HepG2 (cell line): ENCODE data around the gene ONECUT2. TPM values are rescaled to one million over a fixed set of nuclear protein-coding genes. Genes with fewer than 3 reads are reported as not detected.

Experiments
- ATAC-seq: fragments of 200-7000 bp; cut with Tn5 transposase; 3 replicates; pipeline ENCODE4 v1.9.1; 2020; ENCODE audit warnings: mild to moderate bottlenecking, moderate library complexity
- BruUV-seq: library from RNA; stranded (reverse); fragments of 400-500 nt; replicated peaks from 2 replicates; lab custom pipeline; 2021; lab: Mats Ljungman, UMichigan
- CTCF ChIA-PET: fragments of 300-600 bp; formaldehyde crosslinking; extraction: SDS; loops from one replicate; lab custom pipeline; 2021; ENCODE audit warnings: low total read pairs, inconsistent platforms, low intra/inter-chr PET ratio; lab: Yijun Ruan, JAX
- POLR2A ChIA-PET: fragments of 350-600 bp; sonication (Branson Sonifier 250); formaldehyde crosslinking; loops from one replicate; lab custom pipeline; 2020; ENCODE audit warnings: antibody characterized with exemption, inconsistent platforms; lab: Yijun Ruan, JAX
- DNase-seq: peaks from one replicate; pipeline ENCODE4 v3.0.0-alpha.2; 2015; ENCODE audit warnings: low spot score
- FAIRE-seq: peaks from 3 replicates; lab custom pipeline; 2011; peaks lifted over from hg19 to GRCh38; lab: Jason Lieb, UNC
- H2AFZ ChIP-seq: one replicate; pipeline ENCODE4 v1.6.1; 2011; ENCODE audit warnings: low read length, inconsistent platforms
- H3K27ac ChIP-seq: fragments of 300-600 bp; 3 replicates; pipeline ENCODE4 v1.8.0; 2011; ENCODE audit warnings: mixed run types, mild to moderate bottlenecking, mixed read lengths, low read length, inconsistent platforms; ENCODE audit not compliant: insufficient read depth; ENCODE audit errors: extremely low read length
- H3K27me3 ChIP-seq, 2 experiments: fragments of 200-600 bp in 1 of 2; 2 replicates in 1 of 2; 3 replicates in 1 of 2; pipeline versions ENCODE4 v1.6.0 to v1.8.0; 2011; ENCODE audit warnings: low read length in 2 of 2, mild to moderate bottlenecking in 2 of 2, moderate library complexity in 2 of 2, inconsistent platforms in 1 of 2; ENCODE audit not compliant: insufficient read depth in 2 of 2, control insufficient read depth in 1 of 2
- H3K36me3 ChIP-seq, 2 experiments: fragments of 200-600 bp in 1 of 2; replicated peaks in 1 of 2; 2 replicates in 1 of 2; 3 replicates in 1 of 2; pipeline versions ENCODE4 v1.5.1 to v1.8.0; 2011; ENCODE audit warnings: low read length in 2 of 2, inconsistent platforms in 1 of 2; ENCODE audit not compliant: insufficient read depth in 2 of 2, control insufficient read depth in 1 of 2
- H3K4me1 ChIP-seq: 2 replicates; pipeline ENCODE4 v1.5.1; 2012; ENCODE audit warnings: low read length, inconsistent platforms; ENCODE audit not compliant: insufficient read depth
- H3K4me2 ChIP-seq: 2 replicates; pipeline ENCODE4 v1.6.0; 2011; ENCODE audit warnings: low read depth, low read length, inconsistent platforms
- H3K4me3 ChIP-seq, 3 experiments: fragments of 200-600 bp in 1 of 3; sonication (generic), shearing (Covaris generic) in 1 of 3; replicated peaks in 1 of 3; 2 replicates each; pipeline ENCODE4 v1.5.1; 2011 to 2016; ENCODE audit warnings: low read length in 3 of 3, inconsistent platforms in 2 of 3, low read depth in 2 of 3, mild to moderate bottlenecking in 2 of 3, control low read depth in 1 of 3, mixed read lengths in 1 of 3; ENCODE audit not compliant: insufficient read depth in 1 of 3
- H3K79me2 ChIP-seq: one replicate; pipeline ENCODE4 v1.6.1; 2011; ENCODE audit warnings: low read length, inconsistent platforms; ENCODE audit not compliant: insufficient read depth
- H3K9ac ChIP-seq: 2 replicates; pipeline ENCODE4 v1.6.0; 2011; ENCODE audit warnings: mild to moderate bottlenecking, low read depth, low read length, inconsistent platforms; ENCODE audit not compliant: insufficient read depth
- H3K9me3 ChIP-seq: 2 replicates; pipeline ENCODE4 v1.5.1; 2012; ENCODE audit warnings: mild to moderate bottlenecking, low read length
- H4K20me1 ChIP-seq: 2 replicates; pipeline ENCODE4 v1.6.0; 2011; ENCODE audit warnings: inconsistent platforms, mild to moderate bottlenecking, low read length, moderate library complexity; ENCODE audit not compliant: insufficient read depth
- ARID4A ChIP-seq: sonication (generic); formaldehyde crosslinking; IDR thresholded peaks from 2 replicates; pipeline ENCODE4 v1.5.0; 2020; ENCODE audit warnings: mild to moderate bottlenecking, missing genetic modification reagents, borderline replicate concordance
- KAT2B ChIP-seq: fragments of 150-350 bp; IDR thresholded peaks from 2 replicates; pipeline ENCODE4 v1.6.1; 2014; ENCODE audit warnings: low read depth, low read length, borderline replicate concordance
- MNT ChIP-seq: fragments of 450-650 bp; IDR thresholded peaks from 2 replicates; pipeline ENCODE4 v1.6.1; 2016
- NKX3-1 ChIP-seq: sonication (generic); formaldehyde crosslinking; IDR thresholded peaks from 2 replicates; pipeline ENCODE4 v1.5.0; 2020; ENCODE audit warnings: missing genetic modification reagents
- ZBTB10 ChIP-seq: sonication (generic); formaldehyde crosslinking; IDR thresholded peaks from 2 replicates; pipeline ENCODE4 v1.4.0; 2020; ENCODE audit warnings: missing genetic modification reagents, borderline replicate concordance
- ZFP91 ChIP-seq: sonication (generic); formaldehyde crosslinking; IDR thresholded peaks from 2 replicates; pipeline ENCODE4 v1.9.0; 2022; ENCODE audit warnings: missing genetic modification reagents, mild to moderate bottlenecking, borderline replicate concordance
- ZNF431 ChIP-seq: sonication (generic); formaldehyde crosslinking; IDR thresholded peaks from 2 replicates; pipeline ENCODE4 v1.9.0; 2022; ENCODE audit warnings: missing genetic modification reagents, low read depth, mild to moderate bottlenecking, borderline replicate concordance
- ZNF605 ChIP-seq: sonication (generic); formaldehyde crosslinking; IDR thresholded peaks from 2 replicates; pipeline ENCODE4 v1.8.0; 2022; ENCODE audit warnings: mild to moderate bottlenecking, missing genetic modification reagents
- ZNF619 ChIP-seq: sonication (generic); formaldehyde crosslinking; IDR thresholded peaks from 2 replicates; pipeline ENCODE4 v1.4.0; 2020; ENCODE audit warnings: mild to moderate bottlenecking, missing genetic modification reagents
- ZNF691 ChIP-seq: sonication (generic); formaldehyde crosslinking; IDR thresholded peaks from 2 replicates; pipeline ENCODE4 v1.4.0; 2020; ENCODE audit warnings: missing genetic modification reagents, low read depth, mild to moderate bottlenecking, borderline replicate concordance
- WGBS: methylation state at CpG from one replicate; pipeline ENCODE4 v1.1.6; 2017; ENCODE audit warnings: low lambda C conversion rate; 5-methylcytosine and 5-hydroxymethylcytosine counted together
- in situ Hi-C: cut with HindIII; loops from 2 replicates; pipeline ENCODE4 v1.10.0; 2017; ENCODE audit warnings: low pct_unique_long_range_greater_than_20kb; ENCODE audit not compliant: extremely low pct_ligation_motif_present
- intact Hi-C: fragments of 100-400 bp; cut with micrococcal nuclease; formaldehyde crosslinking; loops from one replicate; pipeline ENCODE4 v1.10.0; 2022; ENCODE audit not compliant: unreplicated experiment
- polyA plus RNA-seq, 8 experiments: library from polyadenylated mRNA; depleted of rRNA in 3 of 8; stranded (reverse) in 7 of 8; unstranded in 1 of 8; fragments of >200 nt; fragmentation: Illumina TruSeq in 4 of 8; extraction: Trizol in 4 of 8; gene quantifications; 2 replicates each; pipeline versions ENCODE4 v1.2.1 to v1.2.3, GENCODE V29; 2011 to 2016; ENCODE audit warnings: low read depth in 4 of 8, missing spikeins in 1 of 8, mixed read lengths in 1 of 8; ENCODE audit not compliant: insufficient read depth in 1 of 8
- total RNA-seq, 5 experiments: library from RNA; depleted of rRNA; stranded (reverse); fragments of >200 nt; fragmentation: Illumina TruSeq; extraction: Trizol; gene quantifications; 2 replicates each; pipeline ENCODE4 v1.2.3, GENCODE V29; 2016; ENCODE audit warnings: low read depth in 1 of 5

The ONECUT2 gene
- total and polyA plus RNA-seq, 2 of the 13 experiments (the other 11 are each of a cell fraction or from before 2014, with no cell fraction given), result 3.0 to 3.2 TPM

- peak; percentile 15 for FAIRE-seq
- H3K36me3 ChIP-seq, result no peaks in the 10 kb centered on the region
- H3K79me2 ChIP-seq, result peaks cover 13% of the 10 kb centered on the region
- WGBS, result 17% methylated on average over 6 of the region's 6 CpGs
- H3K4me2 ChIP-seq, result peak overlapping the region; percentile 98
- ATAC-seq, result no peak
- peaks cover 4% of the 10 kb centered on the region; the same call in 1 of the 2 replicates for H4K20me1 ChIP-seq
- in situ Hi-C loops (no loop called here), intact Hi-C loops (no loop called here)
- POLR2A ChIA-PET, result interaction anchor here (1.4 kb wide), 1 partner anchor 9 kb away, joined by 3 read pairs; no protein-coding TSS in a partner anchor
- CTCF ChIA-PET, result no interaction called here
- peak overlapping the region; percentile 76 for H2AFZ ChIP-seq
- H3K27ac ChIP-seq, result no peak overlapping the region
- peak overlapping the region; percentile 50; the same call in 1 of the 2 replicates for H3K9ac ChIP-seq
- no peaks in the 10 kb centered on the region for H3K9me3 ChIP-seq
- no TSS peak for BruUV-seq
- peaks cover 0 to 14% of the 10 kb centered on the region in 2 experiments; a peak in 2 of 5 replicates for H3K27me3 ChIP-seq
- peak overlapping the region; percentile 69 to 84 (median 78) for H3K4me3 ChIP-seq
- DNase-seq, result no peak
- peaks cover 31% of the 10 kb centered on the region for H3K4me1 ChIP-seq
- TF ChIP-seq ARID4A (CRISPR knock-in tag), result 0 out of 2 replicates have a peak, but pooled peaks have one; percentile 35
- peak; percentile 26; the same call in 1 of the 2 replicates for TF ChIP-seq ZNF605
- TF ChIP-seq ZNF619 (CRISPR knock-in tag), result no peak
- TF ChIP-seq MNT, result no peak
- TF ChIP-seq ZFP91, result no peak
- TF ChIP-seq ZNF691 (CRISPR knock-in tag), result peak; percentile 19; the same call in 1 of the 2 replicates
- TF ChIP-seq KAT2B, result no peak
- no peak for TF ChIP-seq ZBTB10 (CRISPR knock-in tag)
- TF ChIP-seq NKX3-1 (CRISPR knock-in tag), result no peak
- no peak for TF ChIP-seq ZNF431 (CRISPR knock-in tag)
Observed at GRCh38 chr18:57433482-57433881, 1.7 kb upstream of the ONECUT2 start.
